Ishikawa (cell line): ENCODE data around the gene ABCB6.

Experiments used
- CEBPB ChIP-seq: IDR thresholded peaks from 2 replicates; pipeline ENCODE4 v1.6.1; 2012
- CREB1 ChIP-seq: IDR thresholded peaks from 2 replicates; pipeline ENCODE4 v1.6.1; 2012; ENCODE audit warnings: low read depth
- EGR1 ChIP-seq: IDR thresholded peaks from 2 replicates; pipeline ENCODE4 v1.6.1; 2012
- EP300 ChIP-seq: IDR thresholded peaks from 2 replicates; pipeline ENCODE4 v1.6.1; 2012; ENCODE audit warnings: borderline replicate concordance
- FOXM1 ChIP-seq: IDR thresholded peaks from 2 replicates; pipeline ENCODE4 v1.6.1; 2012; ENCODE audit warnings: low read depth, borderline replicate concordance
- MAX ChIP-seq: IDR thresholded peaks from 2 replicates; pipeline ENCODE4 v1.6.1; 2012
- NFIC ChIP-seq: IDR thresholded peaks from 2 replicates; pipeline ENCODE4 v1.6.1; 2012
- RAD21 ChIP-seq: IDR thresholded peaks from 2 replicates; pipeline ENCODE4 v1.6.1; 2012; ENCODE audit warnings: low read depth
- REST ChIP-seq: IDR thresholded peaks from 2 replicates; pipeline ENCODE4 v1.6.1; 2012; ENCODE audit warnings: low read depth, mild to moderate bottlenecking
- TAF1 ChIP-seq: IDR thresholded peaks from 2 replicates; pipeline ENCODE4 v1.6.1; 2012; ENCODE audit warnings: low read depth, mild to moderate bottlenecking
- TCF12 ChIP-seq: IDR thresholded peaks from 2 replicates; pipeline ENCODE4 v1.6.1; 2012; ENCODE audit warnings: low read depth
- TEAD4 ChIP-seq: IDR thresholded peaks from 2 replicates; pipeline ENCODE4 v1.6.1; 2012
- USF1 ChIP-seq: IDR thresholded peaks from 2 replicates; pipeline ENCODE4 v1.6.1; 2012
- YY1 ChIP-seq: IDR thresholded peaks from 2 replicates; pipeline ENCODE4 v1.6.1; 2012; ENCODE audit warnings: low read depth
- ZBTB7A ChIP-seq: IDR thresholded peaks from 2 replicates; pipeline ENCODE4 v1.6.1; 2012; ENCODE audit warnings: low read depth

Gene ABCB6

GRCh38 chr2:219252570-219252899, 33.8 kb upstream of the ABCB6 start:
- no peak for TF ChIP-seq CREB1

GRCh38 chr2:219252084-219252483, 33.3 kb upstream of the ABCB6 start:
- TF ChIP-seq YY1 (no peak), NFIC (no peak), ZBTB7A (no peak), CEBPB (no peak), MAX (no peak), CREB1 (no peak), RAD21 (no peak), USF1 (no peak), TAF1 (no peak), EGR1 (no peak), REST (no peak), TEAD4 (no peak), TCF12 (no peak), FOXM1 (no peak), EP300 (no peak)

GRCh38 chr2:219251656-219252055, 32.9 kb upstream of the ABCB6 start:
- TF ChIP-seq EGR1 (no peak), REST (no peak), USF1 (no peak), FOXM1 (no peak), NFIC (no peak), TAF1 (no peak), EP300 (no peak), CREB1 (no peak), YY1 (no peak), MAX (no peak), ZBTB7A (no peak)

- TF ChIP-seq REST = no peak
- no peak for TF ChIP-seq TAF1
- no peak for TF ChIP-seq YY1
- TF ChIP-seq EP300 = no peak
- TF ChIP-seq TCF12 = no peak
- TF ChIP-seq MAX = no peak
- no peak for TF ChIP-seq TEAD4
- no peak for TF ChIP-seq CREB1
- no peak for TF ChIP-seq ZBTB7A
- TF ChIP-seq CEBPB = no peak
- TF ChIP-seq EGR1 = no peak
- no peak for TF ChIP-seq FOXM1
- TF ChIP-seq RAD21 = no peak
- TF ChIP-seq NFIC = no peak
- TF ChIP-seq USF1 = no peak
These were observed 31.5 kb upstream of the ABCB6 start for GRCh38 chr2:219250049-219250781.
